Endothelial cell (in vitro differentiated cells): Measurements from ENCODE around the gene CCDC88A. TPM values are rescaled to one million over a fixed set of nuclear protein-coding genes. Genes with fewer than 3 reads are reported as not detected.
"Not testable (repeated sequence)": the region's sequence is repeated elsewhere in the genome, so short reads cannot be mapped to it uniquely, and the experiment has no call there.

Experiments
- DNase-seq: peaks from one replicate; pipeline ENCODE4 v3.0.0; 2021; ENCODE audit warnings: low spot score
- H3K27ac Mint-ChIP-seq: one replicate; pipeline ENCODE4 v1.8.0; 2021; ENCODE audit warnings: mixed read lengths, inconsistent platforms; ENCODE audit not compliant: unreplicated experiment
- H3K27me3 Mint-ChIP-seq: one replicate; pipeline ENCODE4 v1.8.0; 2021; ENCODE audit warnings: mild to moderate bottlenecking, moderate library complexity, mixed read lengths, inconsistent platforms; ENCODE audit not compliant: unreplicated experiment
- H3K36me3 Mint-ChIP-seq: one replicate; pipeline ENCODE4 v1.8.0; 2021; ENCODE audit warnings: mild to moderate bottlenecking, low read depth, mixed read lengths, inconsistent platforms; ENCODE audit not compliant: unreplicated experiment
- H3K4me1 Mint-ChIP-seq: one replicate; pipeline ENCODE4 v1.8.0; 2021; ENCODE audit warnings: mild to moderate bottlenecking, mixed read lengths, inconsistent platforms; ENCODE audit not compliant: unreplicated experiment
- H3K4me3 Mint-ChIP-seq: one replicate; pipeline ENCODE4 v1.8.0; 2021; ENCODE audit warnings: mild to moderate bottlenecking, mixed read lengths, inconsistent platforms; ENCODE audit not compliant: unreplicated experiment
- H3K9me3 Mint-ChIP-seq: one replicate; pipeline ENCODE4 v1.8.0; 2021; ENCODE audit warnings: mixed read lengths, inconsistent platforms; ENCODE audit not compliant: unreplicated experiment
- CTCF ChIP-seq: fragments of 200-600 bp; sonication (generic); IDR thresholded peaks from one replicate; pipeline ENCODE4 v1.5.0; 2021; ENCODE audit warnings: antibody characterized with exemption; ENCODE audit not compliant: unreplicated experiment
- total RNA-seq: library from RNA; stranded (reverse); fragmentation: NEBNext Ultra II Directional; extraction: Animal tissue kit (Norgen Biotek cat#: 25700); gene quantifications from one replicate; pipeline ENCODE4 v1.2.1, GENCODE V29; 2021; ENCODE audit not compliant: unreplicated experiment

CCDC88A gene
- total RNA-seq, 1 donor from 2014 or later, result 98.7 TPM

DNA sequence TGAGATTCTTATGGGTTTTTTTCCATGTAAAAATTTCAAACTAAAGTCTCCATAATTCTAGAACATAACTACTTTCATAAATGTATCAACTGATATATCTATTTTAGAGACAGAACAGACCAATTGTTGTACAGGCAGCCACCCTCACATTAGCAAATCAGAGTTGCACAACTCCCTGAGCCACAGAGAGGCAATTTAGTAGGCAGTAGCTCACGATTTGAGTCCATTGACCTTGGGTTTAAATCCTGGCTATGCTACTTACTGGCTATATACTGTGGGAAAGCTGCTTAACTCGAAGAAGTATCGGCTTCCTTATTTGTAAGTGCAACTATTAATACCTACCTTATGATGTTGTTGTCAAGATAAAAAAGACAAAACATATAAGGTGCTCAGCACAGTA is 166.8 kb downstream of the CCDC88A start:
- no peaks in the 10 kb centered on the region for H3K9me3 Mint-ChIP-seq
- H3K27me3 Mint-ChIP-seq, result no peaks in the 10 kb centered on the region
- H3K4me1 Mint-ChIP-seq, result no peaks in the 10 kb centered on the region
- no peak overlapping the region for H3K27ac Mint-ChIP-seq
- H3K36me3 Mint-ChIP-seq, result peaks cover 11% of the 10 kb centered on the region
- no peak overlapping the region for H3K4me3 Mint-ChIP-seq
- TF ChIP-seq CTCF, result no peak
- DNase-seq, result no peak

- DNase-seq, result no peak
- H3K27me3 Mint-ChIP-seq, result no peaks in the 10 kb centered on the region
- H3K36me3 Mint-ChIP-seq, result peaks cover 5% of the 10 kb centered on the region
- no peak overlapping the region for H3K27ac Mint-ChIP-seq
- H3K4me1 Mint-ChIP-seq, result no peaks in the 10 kb centered on the region
- H3K9me3 Mint-ChIP-seq, result no peaks in the 10 kb centered on the region
- TF ChIP-seq CTCF, result no peak
- no peak overlapping the region for H3K4me3 Mint-ChIP-seq
These were observed 172.6 kb downstream of the CCDC88A start for GRCh38 chr2:55247025-55247424.

DNA sequence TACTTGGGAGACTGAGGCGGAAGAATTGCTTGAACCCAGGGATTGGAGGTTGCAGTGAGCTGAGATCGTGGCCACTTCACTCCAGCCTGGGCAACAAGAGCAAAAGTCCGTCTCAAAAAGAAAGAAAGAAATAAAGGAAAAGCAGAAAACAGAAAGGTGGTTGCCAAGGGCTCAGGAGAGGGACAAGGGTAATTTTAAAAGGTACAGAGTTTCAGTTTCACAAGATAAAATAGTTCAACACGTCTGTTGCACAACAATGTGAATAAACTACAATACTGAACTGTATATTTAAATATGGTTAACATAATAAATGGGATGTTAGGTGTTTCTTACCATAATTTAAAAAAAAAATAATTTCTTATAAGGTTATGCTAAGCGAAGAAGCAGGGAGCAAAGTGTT is 174.2 kb downstream of the CCDC88A start:
- DNase-seq, result no peak
- no peak for TF ChIP-seq CTCF
- Mint-ChIP-seq H3K36me3 (peaks cover 5% of the 10 kb centered on the region), H3K4me1 (no peaks in the 10 kb centered on the region), H3K4me3 (no peak overlapping the region), H3K27me3 (no peaks in the 10 kb centered on the region), H3K9me3 (no peaks in the 10 kb centered on the region), H3K27ac (peak overlapping the region; percentile 36)

DNA sequence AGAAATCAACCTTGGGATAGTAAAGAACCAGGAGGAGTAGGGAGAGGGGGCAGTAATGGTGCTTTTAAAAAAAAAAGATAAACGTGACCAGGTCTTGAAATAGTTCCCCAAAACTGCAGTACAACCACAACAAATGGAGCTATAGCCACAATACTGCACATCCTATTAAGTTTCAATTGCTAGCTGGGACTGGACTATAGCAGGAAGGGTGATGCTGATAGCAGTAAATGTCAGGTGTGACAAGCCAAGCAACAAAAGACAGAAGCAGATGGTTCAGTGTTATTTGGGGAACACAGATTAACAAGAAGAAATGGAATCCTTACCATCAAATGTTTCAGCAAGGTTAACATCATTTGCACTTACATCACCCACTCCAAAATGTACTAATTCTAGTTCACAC is 177.0 kb downstream of the CCDC88A start:
- DNase-seq, result no peak
- Mint-ChIP-seq H3K27ac (no peak overlapping the region), H3K4me1 (peaks cover 5% of the 10 kb centered on the region), H3K36me3 (peaks cover 5% of the 10 kb centered on the region), H3K4me3 (no peak overlapping the region), H3K9me3 (no peaks in the 10 kb centered on the region), H3K27me3 (no peaks in the 10 kb centered on the region)
- TF ChIP-seq CTCF, result no peak

- not testable (repeated sequence) for H3K27me3 Mint-ChIP-seq, H3K9me3 Mint-ChIP-seq, H3K4me3 Mint-ChIP-seq, H3K27ac Mint-ChIP-seq, DNase-seq, H3K4me1 Mint-ChIP-seq, H3K36me3 Mint-ChIP-seq
These were observed 178.1 kb downstream of the CCDC88A start for GRCh38 chr2:55241582-55241981.
